ENCODE measurements around the gene SDF2L1.
"Not testable (repeated sequence)": the region's sequence is repeated elsewhere in the genome, so short reads cannot be mapped to it uniquely, and the experiment has no call there.

The SDF2L1 gene

DNA sequence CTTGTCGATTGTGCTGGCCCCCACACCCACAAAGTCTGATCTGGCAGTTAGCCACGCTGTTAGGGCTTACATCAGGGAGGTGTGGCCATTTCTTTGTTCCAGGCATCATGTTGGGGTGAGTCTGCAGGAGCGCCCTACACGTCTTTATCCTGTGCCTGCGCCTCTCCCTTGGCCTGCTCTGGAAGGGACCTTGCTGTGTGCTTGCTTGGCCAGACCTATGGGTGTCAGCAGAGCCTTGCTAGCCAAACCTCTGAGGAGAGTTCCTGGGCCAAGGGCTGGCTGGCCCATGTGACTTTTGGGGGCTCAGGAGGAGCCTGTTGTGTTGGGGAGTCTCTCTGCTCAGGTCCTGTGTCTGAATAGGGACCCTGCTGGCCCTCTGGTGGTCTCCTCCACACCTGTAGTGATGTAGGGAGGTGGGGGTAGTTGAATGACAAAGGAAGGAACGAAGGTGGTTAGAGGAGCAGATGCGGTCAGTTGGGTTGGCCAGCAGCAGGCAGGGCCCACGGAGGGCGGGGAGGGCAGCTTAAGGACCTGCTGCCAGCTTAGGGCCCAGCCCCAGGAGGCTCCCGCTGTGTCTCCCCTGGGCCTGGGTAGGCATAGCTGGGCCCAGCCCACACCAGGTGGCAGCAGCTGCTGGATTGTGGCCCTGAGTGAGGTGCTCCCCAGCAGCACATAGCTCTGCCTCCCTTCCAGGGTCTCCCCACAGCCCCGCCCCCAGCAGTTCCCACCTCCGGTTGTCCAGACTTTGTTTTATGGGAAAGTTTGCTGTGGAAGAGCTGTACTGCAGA is 31.6 kb downstream of the SDF2L1 start:
- TF ChIP-seq, protein P1, sequence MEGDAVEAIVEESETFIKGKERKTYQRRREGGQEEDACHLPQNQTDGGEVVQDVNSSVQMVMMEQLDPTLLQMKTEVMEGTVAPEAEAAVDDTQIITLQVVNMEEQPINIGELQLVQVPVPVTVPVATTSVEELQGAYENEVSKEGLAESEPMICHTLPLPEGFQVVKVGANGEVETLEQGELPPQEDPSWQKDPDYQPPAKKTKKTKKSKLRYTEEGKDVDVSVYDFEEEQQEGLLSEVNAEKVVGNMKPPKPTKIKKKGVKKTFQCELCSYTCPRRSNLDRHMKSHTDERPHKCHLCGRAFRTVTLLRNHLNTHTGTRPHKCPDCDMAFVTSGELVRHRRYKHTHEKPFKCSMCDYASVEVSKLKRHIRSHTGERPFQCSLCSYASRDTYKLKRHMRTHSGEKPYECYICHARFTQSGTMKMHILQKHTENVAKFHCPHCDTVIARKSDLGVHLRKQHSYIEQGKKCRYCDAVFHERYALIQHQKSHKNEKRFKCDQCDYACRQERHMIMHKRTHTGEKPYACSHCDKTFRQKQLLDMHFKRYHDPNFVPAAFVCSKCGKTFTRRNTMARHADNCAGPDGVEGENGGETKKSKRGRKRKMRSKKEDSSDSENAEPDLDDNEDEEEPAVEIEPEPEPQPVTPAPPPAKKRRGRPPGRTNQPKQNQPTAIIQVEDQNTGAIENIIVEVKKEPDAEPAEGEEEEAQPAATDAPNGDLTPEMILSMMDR (IDR thresholded peaks at IDR 0.05; ENCODE audit: control insufficient read depth, insufficient read depth, low read depth, low read length, missing control alignments): no peak
- no peak overlapping the region for H3K4me3 ChIP-seq (ENCODE audit: control insufficient read depth, low read depth, low read length)
- no peak for DNase-seq (ENCODE audit: low read depth)

DNA sequence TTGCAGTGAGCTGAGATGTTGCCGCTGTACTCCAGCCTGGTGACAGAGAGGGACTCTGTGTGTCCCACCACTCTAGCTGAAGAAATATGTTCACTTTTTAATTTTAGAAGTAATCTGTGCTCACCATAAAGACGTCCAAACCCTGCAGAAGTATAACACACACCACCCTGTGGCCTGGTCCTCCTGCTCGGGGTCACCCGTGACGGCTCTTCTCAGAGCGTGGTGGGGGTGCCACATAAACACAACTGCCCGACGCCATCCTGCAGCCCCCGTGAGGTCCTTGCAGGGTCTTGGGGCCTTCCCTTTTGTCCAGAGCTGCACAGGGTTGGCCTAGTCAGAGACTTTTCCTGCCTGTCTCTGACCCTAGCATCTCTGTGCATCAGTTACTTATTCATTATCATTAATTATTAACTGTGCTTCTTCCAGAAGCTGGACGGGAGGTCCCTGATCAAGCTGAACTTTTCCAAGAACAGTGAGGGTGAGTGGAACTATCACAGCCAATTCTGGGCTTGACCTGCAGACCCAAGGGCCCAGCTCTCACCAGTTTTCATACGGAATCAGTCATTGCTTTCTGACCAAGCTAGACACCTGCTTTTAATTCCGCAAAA is 32.6 kb downstream of the SDF2L1 start:
- DNase-seq (ENCODE audit: low read depth): no peak

DNA sequence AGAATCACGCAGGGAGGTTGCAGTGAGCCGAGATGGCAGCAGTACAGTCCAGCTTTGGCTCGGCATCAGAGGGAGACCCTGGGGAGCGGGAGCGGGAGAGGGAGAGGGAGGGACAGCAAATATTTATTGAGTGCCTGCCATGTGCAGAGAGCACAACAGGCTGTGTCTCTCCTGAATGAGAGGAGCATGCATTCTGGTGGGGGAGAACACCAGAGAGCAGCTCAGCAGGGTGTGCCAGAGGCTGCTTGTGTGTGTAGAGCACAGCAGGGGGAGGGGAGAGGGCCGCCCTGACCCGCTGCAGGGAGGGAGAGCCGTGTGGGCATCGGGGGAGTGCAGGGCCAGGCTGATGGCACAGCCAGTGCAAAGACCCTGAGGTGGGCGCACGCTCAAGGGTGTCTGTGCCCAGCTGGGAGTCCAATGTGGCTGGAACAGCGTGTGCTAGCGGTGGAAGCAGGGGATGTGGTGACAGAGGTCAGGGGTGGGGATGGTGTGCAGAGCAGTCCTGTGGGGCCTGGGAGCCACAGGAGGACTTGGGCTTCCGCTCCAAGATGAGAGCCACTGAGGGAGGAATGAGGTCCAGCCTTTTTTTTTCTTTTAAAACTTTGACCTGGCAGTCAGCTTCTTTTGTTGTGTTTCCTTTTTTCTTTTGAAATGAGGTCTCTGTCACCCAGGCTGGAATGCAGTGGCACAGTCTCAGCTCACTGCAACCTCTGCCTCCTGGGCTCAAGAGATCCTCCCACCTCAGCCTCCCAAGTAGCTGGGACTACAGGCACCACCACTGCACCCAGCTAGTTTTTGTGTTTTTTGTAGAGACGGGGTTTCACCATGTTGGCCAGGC is 35.7 kb downstream of the SDF2L1 start:
- DNase-seq (ENCODE audit: low read depth): no peak
- no peak overlapping the region for H3K4me3 ChIP-seq (ENCODE audit: control insufficient read depth, low read depth, low read length)
- TF ChIP-seq, protein P1 (IDR thresholded peaks at IDR 0.05; ENCODE audit: control insufficient read depth, insufficient read depth, low read depth, low read length, missing control alignments): no peak

More for the DNA sequence above, 32.6 kb downstream of the SDF2L1 start:
- H3K4me3 ChIP-seq (ENCODE audit: control insufficient read depth, low read depth, low read length): no peak overlapping the region
- TF ChIP-seq, protein P1 (IDR thresholded peaks at IDR 0.05; ENCODE audit: control insufficient read depth, insufficient read depth, low read depth, low read length, missing control alignments): no peak

DNA sequence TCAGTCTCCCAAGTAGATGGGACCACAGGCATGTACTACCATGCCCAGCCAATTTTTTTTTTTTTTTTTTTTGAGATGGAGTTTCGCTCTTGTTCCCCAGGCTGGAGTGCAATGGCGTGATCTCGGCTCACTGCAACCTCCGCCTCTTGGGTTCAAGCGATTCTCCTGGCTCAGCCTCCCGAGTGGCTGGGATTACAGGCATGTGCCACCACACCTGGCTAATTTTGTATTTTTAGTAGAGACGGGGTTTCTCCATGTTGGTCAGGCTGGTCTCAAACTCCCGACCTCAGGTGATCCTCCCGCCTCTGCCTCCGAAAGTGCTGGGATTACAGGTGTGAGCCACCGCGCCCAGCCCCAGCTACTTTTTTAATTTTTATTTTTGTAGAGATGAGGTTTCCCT is 36.7 kb downstream of the SDF2L1 start:
- H3K4me3 ChIP-seq (ENCODE audit: control insufficient read depth, low read depth, low read length); DNase-seq (ENCODE audit: low read depth): not testable (repeated sequence)

DNA sequence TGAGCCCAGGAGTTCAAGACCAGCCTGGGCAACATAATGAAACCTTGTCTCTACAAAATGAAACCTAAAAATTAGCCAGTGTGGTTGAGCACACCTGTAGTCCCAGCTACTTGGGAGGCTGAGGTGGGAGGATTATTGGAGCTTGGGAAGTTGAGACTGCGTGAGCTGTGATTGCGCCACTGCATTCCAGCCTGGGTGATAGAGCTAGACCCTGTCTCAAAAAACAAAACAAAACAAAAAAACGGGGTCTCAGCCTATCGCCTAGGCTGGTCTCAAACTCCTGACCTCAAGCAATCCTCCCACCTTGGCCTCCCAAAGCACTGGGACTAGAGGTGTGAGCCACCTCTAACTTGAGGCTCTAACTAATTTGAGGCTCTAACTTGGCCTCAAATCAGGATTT is 37.3 kb downstream of the SDF2L1 start:
- no peak for DNase-seq (ENCODE audit: low read depth)
- TF ChIP-seq, protein P1 (IDR thresholded peaks at IDR 0.05; ENCODE audit: control insufficient read depth, insufficient read depth, low read depth, low read length, missing control alignments): no peak
- H3K4me3 ChIP-seq (ENCODE audit: control insufficient read depth, low read depth, low read length): no peak overlapping the region

DNA sequence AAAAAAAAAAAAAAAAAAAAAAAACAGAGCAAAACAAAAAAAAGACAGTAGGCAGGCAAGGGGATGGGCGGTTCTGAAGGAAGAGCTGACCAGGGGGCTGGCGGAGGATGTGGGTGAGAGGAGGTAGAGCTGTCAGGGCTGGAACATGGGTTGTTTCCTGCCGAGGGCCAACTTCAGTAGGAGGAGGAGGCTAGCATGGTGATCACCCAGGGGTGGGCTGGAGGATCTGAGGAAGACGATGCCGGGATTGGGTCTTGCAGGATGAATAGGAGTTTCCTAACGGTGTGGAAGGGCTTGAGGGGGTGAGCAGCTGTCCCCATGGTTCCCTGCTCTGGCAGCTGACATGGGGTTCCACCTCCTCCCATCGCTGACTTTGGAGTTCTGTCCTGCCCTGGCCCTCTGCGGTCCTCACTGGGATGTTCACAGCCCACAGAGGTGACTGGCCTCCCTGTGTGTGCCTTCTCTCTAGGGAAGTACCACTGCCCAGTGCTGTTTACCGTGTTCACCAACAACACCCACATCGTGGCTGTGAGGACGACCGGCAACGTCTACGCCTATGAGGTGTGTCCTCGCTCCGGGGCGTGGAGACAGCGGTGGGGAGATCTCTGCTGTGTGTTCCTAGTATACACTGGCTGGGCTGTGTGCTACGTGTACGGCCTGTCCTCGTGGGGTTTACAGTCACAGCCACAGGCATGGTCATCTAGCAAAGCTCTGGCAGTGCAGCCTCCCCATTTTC is 38.9 kb downstream of the SDF2L1 start:
- TF ChIP-seq, protein P1 (IDR thresholded peaks at IDR 0.05; ENCODE audit: control insufficient read depth, insufficient read depth, low read depth, low read length, missing control alignments): no peak
- DNase-seq (ENCODE audit: low read depth): no peak
- H3K4me3 ChIP-seq (ENCODE audit: control insufficient read depth, low read depth, low read length): no peak overlapping the region
